HepG2 (cell line): Measurements from ENCODE around the gene MEPCE. TPM values are rescaled to one million over a fixed set of nuclear protein-coding genes. Genes with fewer than 3 reads are reported as not detected.

Experiments used
- ATAC-seq: fragments of 200-7000 bp; cut with Tn5 transposase; 3 replicates; pipeline ENCODE4 v1.9.1; 2020; ENCODE audit warnings: mild to moderate bottlenecking, moderate library complexity
- BruUV-seq: library from RNA; stranded (reverse); fragments of 400-500 nt; replicated peaks from 2 replicates; lab custom pipeline; 2021; lab: Mats Ljungman, UMichigan
- CTCF ChIA-PET: fragments of 300-600 bp; formaldehyde crosslinking; extraction: SDS; loops from one replicate; lab custom pipeline; 2021; ENCODE audit warnings: low total read pairs, inconsistent platforms, low intra/inter-chr PET ratio; lab: Yijun Ruan, JAX
- POLR2A ChIA-PET: fragments of 350-600 bp; sonication (Branson Sonifier 250); formaldehyde crosslinking; loops from one replicate; lab custom pipeline; 2020; ENCODE audit warnings: antibody characterized with exemption, inconsistent platforms; lab: Yijun Ruan, JAX
- DNase-seq: peaks from one replicate; pipeline ENCODE4 v3.0.0-alpha.2; 2015; ENCODE audit warnings: low spot score
- FAIRE-seq: peaks from 3 replicates; lab custom pipeline; 2011; peaks lifted over from hg19 to GRCh38; lab: Jason Lieb, UNC
- H2AFZ ChIP-seq: one replicate; pipeline ENCODE4 v1.6.1; 2011; ENCODE audit warnings: low read length, inconsistent platforms
- H3K27ac ChIP-seq: fragments of 300-600 bp; 3 replicates; pipeline ENCODE4 v1.8.0; 2011; ENCODE audit warnings: mixed run types, mild to moderate bottlenecking, mixed read lengths, low read length, inconsistent platforms; ENCODE audit not compliant: insufficient read depth; ENCODE audit errors: extremely low read length
- H3K27me3 ChIP-seq, 2 experiments: fragments of 200-600 bp in 1 of 2; 2 replicates in 1 of 2; 3 replicates in 1 of 2; pipeline versions ENCODE4 v1.6.0 to v1.8.0; 2011; ENCODE audit warnings: low read length in 2 of 2, mild to moderate bottlenecking in 2 of 2, moderate library complexity in 2 of 2, inconsistent platforms in 1 of 2; ENCODE audit not compliant: insufficient read depth in 2 of 2, control insufficient read depth in 1 of 2
- H3K36me3 ChIP-seq, 2 experiments: fragments of 200-600 bp in 1 of 2; replicated peaks in 1 of 2; 2 replicates in 1 of 2; 3 replicates in 1 of 2; pipeline versions ENCODE4 v1.5.1 to v1.8.0; 2011; ENCODE audit warnings: low read length in 2 of 2, inconsistent platforms in 1 of 2; ENCODE audit not compliant: insufficient read depth in 2 of 2, control insufficient read depth in 1 of 2
- H3K4me1 ChIP-seq: 2 replicates; pipeline ENCODE4 v1.5.1; 2012; ENCODE audit warnings: low read length, inconsistent platforms; ENCODE audit not compliant: insufficient read depth
- H3K4me2 ChIP-seq: 2 replicates; pipeline ENCODE4 v1.6.0; 2011; ENCODE audit warnings: low read depth, low read length, inconsistent platforms
- H3K4me3 ChIP-seq, 3 experiments: fragments of 200-600 bp in 1 of 3; sonication (generic), shearing (Covaris generic) in 1 of 3; replicated peaks in 1 of 3; 2 replicates each; pipeline ENCODE4 v1.5.1; 2011 to 2016; ENCODE audit warnings: low read length in 3 of 3, inconsistent platforms in 2 of 3, low read depth in 2 of 3, mild to moderate bottlenecking in 2 of 3, control low read depth in 1 of 3, mixed read lengths in 1 of 3; ENCODE audit not compliant: insufficient read depth in 1 of 3
- H3K79me2 ChIP-seq: one replicate; pipeline ENCODE4 v1.6.1; 2011; ENCODE audit warnings: low read length, inconsistent platforms; ENCODE audit not compliant: insufficient read depth
- H3K9ac ChIP-seq: 2 replicates; pipeline ENCODE4 v1.6.0; 2011; ENCODE audit warnings: mild to moderate bottlenecking, low read depth, low read length, inconsistent platforms; ENCODE audit not compliant: insufficient read depth
- H3K9me3 ChIP-seq: 2 replicates; pipeline ENCODE4 v1.5.1; 2012; ENCODE audit warnings: mild to moderate bottlenecking, low read length
- H4K20me1 ChIP-seq: 2 replicates; pipeline ENCODE4 v1.6.0; 2011; ENCODE audit warnings: inconsistent platforms, mild to moderate bottlenecking, low read length, moderate library complexity; ENCODE audit not compliant: insufficient read depth
- ARNT2 ChIP-seq: sonication (generic); formaldehyde crosslinking; IDR thresholded peaks from 2 replicates; pipeline ENCODE4 v1.8.0; 2022; ENCODE audit warnings: mild to moderate bottlenecking, low read depth, missing genetic modification reagents, moderate library complexity
- ARNTL ChIP-seq: sonication (generic); formaldehyde crosslinking; IDR thresholded peaks from 2 replicates; pipeline ENCODE4 v1.4.0; 2020; ENCODE audit warnings: mild to moderate bottlenecking, missing genetic modification reagents
- FOXO1 ChIP-seq: sonication (generic); formaldehyde crosslinking; IDR thresholded peaks from 2 replicates; pipeline ENCODE4 v1.4.0; 2020; ENCODE audit warnings: missing genetic modification reagents
- HOXA5 ChIP-seq: sonication (generic); formaldehyde crosslinking; IDR thresholded peaks from 2 replicates; pipeline ENCODE4 v1.4.0; 2020; ENCODE audit warnings: missing genetic modification reagents
- KAT7 ChIP-seq: IDR thresholded peaks from 2 replicates; pipeline ENCODE4 v1.6.1; 2018; ENCODE audit warnings: borderline replicate concordance, missing compliant biosample characterization
- NCOA1 ChIP-seq: sonication (generic); formaldehyde crosslinking; IDR thresholded peaks from 2 replicates; pipeline ENCODE4 v1.9.0; 2021; ENCODE audit warnings: missing genetic modification reagents
- NFYB ChIP-seq: sonication (generic); formaldehyde crosslinking; IDR thresholded peaks from 2 replicates; pipeline ENCODE4 v1.4.0; 2020; ENCODE audit warnings: missing genetic modification reagents
- PRDM4 ChIP-seq: sonication (generic); formaldehyde crosslinking; IDR thresholded peaks from 2 replicates; pipeline ENCODE4 v1.9.0; 2021; ENCODE audit warnings: missing genetic modification reagents, borderline replicate concordance
- SIX4 ChIP-seq: sonication (generic); formaldehyde crosslinking; IDR thresholded peaks from 2 replicates; pipeline ENCODE4 v1.4.0; 2020; ENCODE audit warnings: missing genetic modification reagents
- TEF ChIP-seq: sonication (generic); formaldehyde crosslinking; IDR thresholded peaks from 2 replicates; pipeline ENCODE4 v1.5.0; 2020; ENCODE audit warnings: missing genetic modification reagents
- ZNF331 ChIP-seq: sonication (generic); formaldehyde crosslinking; IDR thresholded peaks from 2 replicates; pipeline ENCODE4 v1.4.0; 2020; ENCODE audit warnings: missing genetic modification reagents
- WGBS: methylation state at CpG from one replicate; pipeline ENCODE4 v1.1.6; 2017; ENCODE audit warnings: low lambda C conversion rate; 5-methylcytosine and 5-hydroxymethylcytosine counted together
- in situ Hi-C: cut with HindIII; loops from 2 replicates; pipeline ENCODE4 v1.10.0; 2017; ENCODE audit warnings: low pct_unique_long_range_greater_than_20kb; ENCODE audit not compliant: extremely low pct_ligation_motif_present
- intact Hi-C: fragments of 100-400 bp; cut with micrococcal nuclease; formaldehyde crosslinking; loops from one replicate; pipeline ENCODE4 v1.10.0; 2022; ENCODE audit not compliant: unreplicated experiment
- polyA plus RNA-seq, 8 experiments: library from polyadenylated mRNA; depleted of rRNA in 3 of 8; stranded (reverse) in 7 of 8; unstranded in 1 of 8; fragments of >200 nt; fragmentation: Illumina TruSeq in 4 of 8; extraction: Trizol in 4 of 8; gene quantifications; 2 replicates each; pipeline versions ENCODE4 v1.2.1 to v1.2.3, GENCODE V29; 2011 to 2016; ENCODE audit warnings: low read depth in 4 of 8, missing spikeins in 1 of 8, mixed read lengths in 1 of 8; ENCODE audit not compliant: insufficient read depth in 1 of 8
- total RNA-seq, 5 experiments: library from RNA; depleted of rRNA; stranded (reverse); fragments of >200 nt; fragmentation: Illumina TruSeq; extraction: Trizol; gene quantifications; 2 replicates each; pipeline ENCODE4 v1.2.3, GENCODE V29; 2016; ENCODE audit warnings: low read depth in 1 of 5

MEPCE gene
- total and polyA plus RNA-seq, 2 of the 13 experiments (the other 11 are each of a cell fraction or from before 2014, with no cell fraction given): 12.3 to 26.0 TPM

- FAIRE-seq (no peak), DNase-seq (no peak), ATAC-seq (no peak)
- ChIA-PET POLR2A (interaction anchor here (1.4 kb wide), 1 partner anchor 9 kb away, joined by 11 read pairs; the partner anchor contains the start of gene ZCWPW1), CTCF (no interaction called here)
- Histone ChIP-seq H3K9ac (no peak overlapping the region), H3K4me2 (no peak overlapping the region), H3K27ac (no peak overlapping the region), H3K9me3 (no peaks in the 10 kb centered on the region), H3K27me3 (no peaks in the 10 kb centered on the region), H2AFZ (no peak overlapping the region), H4K20me1 (no peaks in the 10 kb centered on the region), H3K4me3 (no peak overlapping the region), H3K4me1 (no peaks in the 10 kb centered on the region), H3K79me2 (no peaks in the 10 kb centered on the region), H3K36me3 (no peaks in the 10 kb centered on the region)
- no TSS peak for BruUV-seq
- intact Hi-C loops: no loop called here
- TF ChIP-seq ARNT2 (CRISPR knock-in tag): no peak
- TF ChIP-seq NFYB (CRISPR knock-in tag): no peak
- in situ Hi-C loops: no loop called here
- WGBS: 100% methylated on average over 1 of the region's 1 CpG
These were observed 10.5 kb upstream of the MEPCE start for GRCh38 chr7:100418930-100419659.

GRCh38 chr7:100419660-100420226, 9.9 kb upstream of the MEPCE start:
- H3K27me3 ChIP-seq: no peaks in the 10 kb centered on the region
- H3K36me3 ChIP-seq: no peaks in the 10 kb centered on the region
- H3K27ac ChIP-seq: no peak overlapping the region
- H3K9ac ChIP-seq: no peak overlapping the region
- H3K4me3 ChIP-seq: no peak overlapping the region
- ChIA-PET POLR2A (interaction anchor here (1.4 kb wide), 1 partner anchor 9 kb away, joined by 11 read pairs; the partner anchor contains the start of gene ZCWPW1), CTCF (no interaction called here)
- no peak overlapping the region for H2AFZ ChIP-seq
- H3K79me2 ChIP-seq: no peaks in the 10 kb centered on the region
- H3K4me2 ChIP-seq: no peak overlapping the region
- H4K20me1 ChIP-seq: no peaks in the 10 kb centered on the region
- TF ChIP-seq TEF (CRISPR knock-in tag) (no peak), KAT7 (CRISPR knock-in tag) (no peak), HOXA5 (no peak), ARNTL (CRISPR knock-in tag) (no peak), SIX4 (CRISPR knock-in tag) (no peak), ZNF331 (CRISPR knock-in tag) (no peak), NCOA1 (CRISPR knock-in tag) (no peak), FOXO1 (CRISPR knock-in tag) (no peak), PRDM4 (CRISPR knock-in tag) (no peak)
- FAIRE-seq: no peak
- no peak for DNase-seq
- ATAC-seq: no peak
- in situ Hi-C loops: no loop called here
- 72% methylated on average over 1 of the region's 1 CpG for WGBS
- H3K4me1 ChIP-seq: no peaks in the 10 kb centered on the region
- no peaks in the 10 kb centered on the region for H3K9me3 ChIP-seq
- intact Hi-C loops: no loop called here
- BruUV-seq: no TSS peak
